ENCODE results near the gene RHNO1. TPM values are rescaled to one million over a fixed set of nuclear protein-coding genes. Genes with fewer than 3 reads are reported as not detected.

The RHNO1 gene
- total RNA-seq, 3 donors from 2014 or later: 8.7 to 20.1 (median 15.5) TPM

- Histone ChIP-seq H3K4me1 (ENCODE audit: low read depth) (no peaks in the 10 kb centered on the region), H3K36me3 (ENCODE audit: low read depth) (no peaks in the 10 kb centered on the region), H3K4me3 (no peak overlapping the region), H3K9me3 (no peaks in the 10 kb centered on the region)
- TF ChIP-seq CTCF (IDR thresholded peaks at IDR 0.05): no peak
- ATAC-seq: no peak
- intact Hi-C loops (cut with DNase I, micrococcal nuclease): no loop called here
- DNase-seq: no peak
Observed at GRCh38 chr12:2890001-2890387, 13.0 kb downstream of the RHNO1 start.

GRCh38 chr12:2890388-2891239 is 13.6 kb downstream of the RHNO1 start, which contains the start of gene TULP3:
TULP3 (plus strand) TSS chr12:2890891; CDS start chr12:2890948, 57 bp downstream.
- Histone ChIP-seq H3K36me3 (ENCODE audit: low read depth) (no peaks in the 10 kb centered on the region), H3K4me1 (ENCODE audit: low read depth) (no peaks in the 10 kb centered on the region), H3K9me3 (no peaks in the 10 kb centered on the region), H3K4me3 (peak within 1 kb of the TSS; percentile 91)
- TF ChIP-seq CTCF (IDR thresholded peaks at IDR 0.05): no peak
- peak; percentile 98 to 99 (median 99) for DNase-seq
- ATAC-seq: peak; percentile 99
- intact Hi-C loops (cut with DNase I, micrococcal nuclease): no loop called here

- Histone ChIP-seq H3K4me3 (peak overlapping the region; percentile 91), H3K4me1 (ENCODE audit: low read depth) (no peaks in the 10 kb centered on the region), H3K36me3 (ENCODE audit: low read depth) (no peaks in the 10 kb centered on the region), H3K9me3 (no peaks in the 10 kb centered on the region)
- DNase-seq (peak in 2 of 3 donors; percentile 55 to 72), ATAC-seq (peak; percentile 34)
- TF ChIP-seq CTCF (IDR thresholded peaks at IDR 0.05): no peak
- intact Hi-C loops (cut with DNase I, micrococcal nuclease): no loop called here
Observed at GRCh38 chr12:2891240-2892053, 14.4 kb downstream of the RHNO1 start.

GRCh38 chr12:2892246-2892645 is 15.2 kb downstream of the RHNO1 start:
- no peak overlapping the region for H3K4me3 ChIP-seq

GRCh38 chr12:2893007-2893406 is 16.0 kb downstream of the RHNO1 start:
- ATAC-seq: no peak
- DNase-seq: no peak
- H3K9me3 ChIP-seq: no peaks in the 10 kb centered on the region
- H3K4me1 ChIP-seq (ENCODE audit: low read depth): no peaks in the 10 kb centered on the region
- H3K36me3 ChIP-seq (ENCODE audit: low read depth): no peaks in the 10 kb centered on the region
- no peak overlapping the region for H3K4me3 ChIP-seq
- intact Hi-C loops (cut with DNase I, micrococcal nuclease): no loop called here
- TF ChIP-seq CTCF (IDR thresholded peaks at IDR 0.05): no peak

More at GRCh38 chr12:2892246-2892645, 15.2 kb downstream of the RHNO1 start:
- no peak for ATAC-seq
- Histone ChIP-seq H3K9me3 (no peaks in the 10 kb centered on the region), H3K4me1 (ENCODE audit: low read depth) (no peaks in the 10 kb centered on the region), H3K36me3 (ENCODE audit: low read depth) (no peaks in the 10 kb centered on the region)
- no peak for TF ChIP-seq CTCF (IDR thresholded peaks at IDR 0.05)
- DNase-seq: no peak
- intact Hi-C loops (cut with DNase I, micrococcal nuclease): no loop called here

Measured in mucosa of descending colon (tissue), 3 donors.